Measurements from ENCODE around the gene HOXB6.
A peak's percentile ranks its signal among the peaks of the same experiment; 100 is the strongest.

Gene HOXB6

GRCh38 chr17:48551214-48551555 lies 53.6 kb downstream of the HOXB6 start:
- TF ChIP-seq CTCF (IDR thresholded peaks at IDR 0.05; ENCODE audit: control insufficient read depth, extremely low read depth, insufficient read depth): no peak
- no peak for DNase-seq (ENCODE audit: low read depth)
- no peak overlapping the region for H3K4me3 ChIP-seq (ENCODE audit: low read depth, low read length)

- H3K4me3 ChIP-seq (ENCODE audit: low read depth, low read length): no peak overlapping the region
- no peak for DNase-seq (ENCODE audit: low read depth)
- TF ChIP-seq CTCF (IDR thresholded peaks at IDR 0.05; ENCODE audit: control insufficient read depth, extremely low read depth, insufficient read depth): no peak
Observed at GRCh38 chr17:48550502-48551213, 54.1 kb downstream of the HOXB6 start.

GRCh38 chr17:48549914-48550501 lies 54.8 kb downstream of the HOXB6 start:
- no peak overlapping the region for H3K4me3 ChIP-seq (ENCODE audit: low read depth, low read length)
- no peak for TF ChIP-seq CTCF (IDR thresholded peaks at IDR 0.05; ENCODE audit: control insufficient read depth, extremely low read depth, insufficient read depth)
- DNase-seq (ENCODE audit: low read depth): no peak

GRCh38 chr17:48549281-48549630 lies 55.5 kb downstream of the HOXB6 start:
- no peak for DNase-seq (ENCODE audit: low read depth)
- no peak for TF ChIP-seq CTCF (IDR thresholded peaks at IDR 0.05; ENCODE audit: control insufficient read depth, extremely low read depth, insufficient read depth)
- no peak overlapping the region for H3K4me3 ChIP-seq (ENCODE audit: low read depth, low read length)

GRCh38 chr17:48548523-48549280 lies 56.1 kb downstream of the HOXB6 start:
- H3K4me3 ChIP-seq (ENCODE audit: low read depth, low read length): no peak overlapping the region
- DNase-seq (ENCODE audit: low read depth): no peak
- TF ChIP-seq CTCF (IDR thresholded peaks at IDR 0.05; ENCODE audit: control insufficient read depth, extremely low read depth, insufficient read depth): no peak

- no peak for DNase-seq (ENCODE audit: low read depth)
- H3K4me3 ChIP-seq (ENCODE audit: low read depth, low read length): peak overlapping the region; percentile 25
- no peak for TF ChIP-seq CTCF (IDR thresholded peaks at IDR 0.05; ENCODE audit: control insufficient read depth, extremely low read depth, insufficient read depth)
Observed at GRCh38 chr17:48547808-48548522, 56.8 kb downstream of the HOXB6 start.

Data from LNCaP clone FGC (cell line).